Measurements from ENCODE around the gene EML6.

- no peak for TF ChIP-seq POLR2A (IDR thresholded peaks at IDR 0.05)
- no peak for TF ChIP-seq CTCF (IDR thresholded peaks at IDR 0.05)
These were observed 294.4 kb downstream of the EML6 start for GRCh38 chr2:55017880-55018279.
